MCF 10A (cell line): ENCODE measurements around the gene RGS17. TPM values are rescaled to one million over a fixed set of nuclear protein-coding genes. Genes with fewer than 3 reads are reported as not detected.

Experiments used
- BruUV-seq: library from RNA; stranded (reverse); fragments of 400-500 nt; replicated peaks from 2 replicates; lab custom pipeline; 2021; lab: Mats Ljungman, UMichigan
- CTCF ChIA-PET: fragments of 300-600 bp; sonication (Branson Sonifier 250); formaldehyde crosslinking; extraction: SDS; loops from one replicate; lab custom pipeline; 2021; ENCODE audit warnings: antibody characterized with exemption, inconsistent platforms; lab: Yijun Ruan, JAX
- POLR2A ChIA-PET: fragments of 300-600, 350-650 bp; sonication (Branson Sonifier 250); formaldehyde crosslinking; extraction: SDS; loops from one replicate; lab custom pipeline; 2020; ENCODE audit warnings: antibody characterized with exemption, inconsistent platforms; lab: Yijun Ruan, JAX
- DNase-seq: peaks from one replicate; pipeline ENCODE4 v3.0.0-alpha.2; 2018; ENCODE audit not compliant: unreplicated experiment
- H3K27ac Mint-ChIP-seq: one replicate; pipeline ENCODE4 v1.8.0; 2022; ENCODE audit warnings: mild to moderate bottlenecking, low read depth, mixed read lengths; ENCODE audit not compliant: unreplicated experiment
- H3K27me3 Mint-ChIP-seq: one replicate; pipeline ENCODE4 v1.8.0; 2022; ENCODE audit warnings: mixed read lengths; ENCODE audit not compliant: insufficient read depth, unreplicated experiment
- H3K36me3 Mint-ChIP-seq: one replicate; pipeline ENCODE4 v1.8.0; 2022; ENCODE audit warnings: mild to moderate bottlenecking, moderate library complexity, mixed read lengths; ENCODE audit not compliant: insufficient read depth, unreplicated experiment
- H3K4me1 Mint-ChIP-seq: one replicate; pipeline ENCODE4 v1.8.0; 2022; ENCODE audit warnings: mixed read lengths; ENCODE audit not compliant: insufficient read depth, unreplicated experiment
- H3K4me3 Mint-ChIP-seq: one replicate; pipeline ENCODE4 v1.8.0; 2022; ENCODE audit warnings: mild to moderate bottlenecking, moderate library complexity, mixed read lengths; ENCODE audit not compliant: unreplicated experiment
- H3K9me3 Mint-ChIP-seq: one replicate; pipeline ENCODE4 v1.8.0; 2022; ENCODE audit warnings: mixed read lengths; ENCODE audit not compliant: unreplicated experiment
- intact Hi-C: fragments of 100-400 bp; cut with micrococcal nuclease; formaldehyde crosslinking; loops from 2 replicates; pipeline ENCODE4 v1.14.1; 2022
- total RNA-seq: library from RNA; stranded (reverse); gene quantifications from 2 replicates; pipeline ENCODE4 v1.2.3, GENCODE V29; 2022
- TF ChIP-seq, protein P1 (sequence below): fragments of 200-600 bp; IDR thresholded peaks from one replicate; pipeline ENCODE4 v1.8.0; 2022; ENCODE audit warnings: antibody characterized with exemption, mild to moderate bottlenecking; ENCODE audit not compliant: unreplicated experiment

The RGS17 gene
- total RNA-seq, 1 experiment from 2014 or later: 2.5 TPM

DNA sequence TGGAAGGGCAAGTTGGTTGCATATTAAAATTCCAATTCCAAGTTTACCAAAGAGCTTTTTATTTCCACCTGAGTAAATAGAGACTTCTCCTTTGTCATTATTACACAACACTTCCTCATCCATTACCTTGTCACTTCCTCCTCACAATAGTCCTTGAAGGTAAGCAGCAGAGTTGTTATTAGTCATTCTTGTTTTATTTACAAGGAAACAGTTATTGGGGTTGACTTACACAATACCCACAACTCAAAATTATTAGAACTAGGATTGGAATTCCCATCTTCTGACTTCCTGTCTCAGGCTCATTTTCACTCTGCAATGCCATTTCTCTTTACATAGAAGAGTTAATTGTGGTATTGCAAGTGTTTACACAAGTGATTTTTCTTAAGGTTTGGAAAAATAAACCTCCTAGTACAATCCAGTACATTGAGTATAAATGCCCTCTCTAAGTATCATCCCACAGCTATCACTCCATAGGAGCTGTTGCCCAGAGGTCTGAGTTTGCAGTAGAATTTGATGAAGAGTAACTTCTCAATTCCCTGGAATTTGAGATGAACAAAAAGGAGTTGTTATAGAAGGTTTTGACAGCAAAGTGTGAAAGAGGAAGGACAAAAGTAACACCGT is 99.6 kb downstream of the RGS17 start:
- TF ChIP-seq, protein P1, sequence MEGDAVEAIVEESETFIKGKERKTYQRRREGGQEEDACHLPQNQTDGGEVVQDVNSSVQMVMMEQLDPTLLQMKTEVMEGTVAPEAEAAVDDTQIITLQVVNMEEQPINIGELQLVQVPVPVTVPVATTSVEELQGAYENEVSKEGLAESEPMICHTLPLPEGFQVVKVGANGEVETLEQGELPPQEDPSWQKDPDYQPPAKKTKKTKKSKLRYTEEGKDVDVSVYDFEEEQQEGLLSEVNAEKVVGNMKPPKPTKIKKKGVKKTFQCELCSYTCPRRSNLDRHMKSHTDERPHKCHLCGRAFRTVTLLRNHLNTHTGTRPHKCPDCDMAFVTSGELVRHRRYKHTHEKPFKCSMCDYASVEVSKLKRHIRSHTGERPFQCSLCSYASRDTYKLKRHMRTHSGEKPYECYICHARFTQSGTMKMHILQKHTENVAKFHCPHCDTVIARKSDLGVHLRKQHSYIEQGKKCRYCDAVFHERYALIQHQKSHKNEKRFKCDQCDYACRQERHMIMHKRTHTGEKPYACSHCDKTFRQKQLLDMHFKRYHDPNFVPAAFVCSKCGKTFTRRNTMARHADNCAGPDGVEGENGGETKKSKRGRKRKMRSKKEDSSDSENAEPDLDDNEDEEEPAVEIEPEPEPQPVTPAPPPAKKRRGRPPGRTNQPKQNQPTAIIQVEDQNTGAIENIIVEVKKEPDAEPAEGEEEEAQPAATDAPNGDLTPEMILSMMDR: no peak
- intact Hi-C loops: no loop called here
- ChIA-PET POLR2A (interaction anchor here (0.6 to 1.2 kb wide), 5 partner anchors 8 to 775 kb away, joined by 3 read pairs; no protein-coding TSS in a partner anchor), CTCF (interaction anchor here (0.5 to 3.9 kb wide), 11 partner anchors 9 to 1009 kb away, joined by 3 to 36 read pairs (median 4); no protein-coding TSS in a partner anchor)
- peaks cover under 1% of the 10 kb centered on the region for H3K36me3 Mint-ChIP-seq
- no TSS peak for BruUV-seq
- no peak overlapping the region for H3K4me3 Mint-ChIP-seq
- H3K9me3 Mint-ChIP-seq: no peaks in the 10 kb centered on the region
- peaks cover 20% of the 10 kb centered on the region for H3K4me1 Mint-ChIP-seq
- peak overlapping the region; percentile 24 for H3K27ac Mint-ChIP-seq
- H3K27me3 Mint-ChIP-seq: no peaks in the 10 kb centered on the region
- peak; percentile 52 for DNase-seq

DNA sequence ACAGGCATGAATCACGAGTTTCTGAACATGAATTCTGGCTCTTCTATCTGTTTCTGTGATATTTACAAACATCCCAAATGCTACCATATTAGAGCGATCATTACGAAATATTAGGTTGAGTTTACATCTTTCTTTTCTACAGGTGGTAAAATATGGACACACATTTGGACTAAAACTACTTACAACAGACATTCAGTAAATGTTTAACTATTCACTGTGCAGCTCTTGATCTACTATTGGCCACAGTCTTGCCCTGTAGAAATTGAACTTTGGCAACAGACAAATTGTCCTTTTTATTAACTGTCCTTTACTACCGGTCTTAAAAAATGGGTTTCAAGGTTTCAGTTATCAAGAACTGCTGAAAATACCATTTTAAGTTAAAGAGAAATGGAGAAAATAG is 102.1 kb downstream of the RGS17 start:
- POLR2A ChIA-PET: no interaction called here
- no peaks in the 10 kb centered on the region for H3K9me3 Mint-ChIP-seq
- intact Hi-C loops: no loop called here

DNA sequence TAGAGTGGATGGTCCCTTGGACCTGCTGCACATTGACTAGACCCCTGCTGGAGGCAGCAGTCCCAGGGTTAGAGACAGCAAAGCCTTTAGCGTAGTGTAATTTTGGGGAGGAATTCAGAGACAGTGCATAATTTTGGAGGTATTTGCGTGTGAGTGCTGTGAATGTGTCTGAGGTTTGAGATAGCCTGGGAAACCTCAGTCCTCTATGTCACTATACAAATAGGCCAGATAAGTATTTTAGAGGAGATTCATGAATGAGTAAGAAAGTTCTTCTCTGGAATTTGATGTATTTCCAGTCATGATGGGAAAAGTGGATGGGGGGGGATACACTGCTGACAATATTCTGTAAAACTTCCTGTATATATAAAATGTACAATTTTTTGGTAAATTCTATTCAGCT is 102.8 kb downstream of the RGS17 start:
- H3K9me3 Mint-ChIP-seq: no peaks in the 10 kb centered on the region
- TF ChIP-seq, protein P1: no peak
- intact Hi-C loops: no loop called here
- DNase-seq: no peak
- BruUV-seq: no TSS peak
- no peak overlapping the region for H3K27ac Mint-ChIP-seq
- H3K27me3 Mint-ChIP-seq: no peaks in the 10 kb centered on the region
- no peak overlapping the region for H3K4me3 Mint-ChIP-seq
- ChIA-PET CTCF (interaction anchor here (1.4 kb wide), 1 partner anchor 80 kb away, joined by 3 read pairs; no protein-coding TSS in a partner anchor), POLR2A (no interaction called here)
- peaks cover 4% of the 10 kb centered on the region for H3K36me3 Mint-ChIP-seq
- H3K4me1 Mint-ChIP-seq: peaks cover 25% of the 10 kb centered on the region

More for the DNA sequence above, 102.1 kb downstream of the RGS17 start:
- Mint-ChIP-seq H3K27ac (no peak overlapping the region), H3K27me3 (no peaks in the 10 kb centered on the region), H3K4me1 (peaks cover 25% of the 10 kb centered on the region), H3K4me3 (no peak overlapping the region), H3K36me3 (peaks cover 4% of the 10 kb centered on the region)
- CTCF ChIA-PET: interaction anchor here (1.4 kb wide), 1 partner anchor 80 kb away, joined by 3 read pairs; no protein-coding TSS in a partner anchor
- no peak for DNase-seq
- TF ChIP-seq, protein P1: no peak
- BruUV-seq: no TSS peak

DNA sequence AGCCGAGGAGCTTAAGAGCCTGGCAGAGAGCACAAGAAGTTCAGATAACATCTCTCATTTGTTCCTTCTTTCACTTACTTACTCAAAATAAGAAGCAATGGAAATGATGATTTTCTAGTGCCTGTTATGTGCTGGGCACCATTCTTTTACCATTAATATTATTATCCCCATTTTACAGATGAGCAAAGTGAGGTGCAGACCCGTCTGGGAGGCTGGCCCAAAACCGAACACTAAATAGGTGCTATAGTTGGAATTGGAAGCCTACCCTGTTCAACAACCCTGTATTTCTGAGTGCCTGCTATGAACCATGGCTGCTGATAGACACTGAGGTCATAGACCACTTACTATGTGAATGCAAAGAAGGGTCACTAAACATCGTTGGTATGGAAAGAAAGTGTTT is 103.6 kb downstream of the RGS17 start:
- TF ChIP-seq, protein P1: no peak
- POLR2A ChIA-PET: no interaction called here
- no peak overlapping the region for H3K4me3 Mint-ChIP-seq
- peaks cover 25% of the 10 kb centered on the region for H3K4me1 Mint-ChIP-seq
- no peak overlapping the region for H3K27ac Mint-ChIP-seq
- H3K27me3 Mint-ChIP-seq: no peaks in the 10 kb centered on the region
- CTCF ChIA-PET: interaction anchor here (0.7 to 5.0 kb wide), 2 partner anchors 72 to 79 kb away, joined by 3 to 55 read pairs; no protein-coding TSS in a partner anchor
- intact Hi-C loops: no loop called here
- DNase-seq: no peak
- no peaks in the 10 kb centered on the region for H3K9me3 Mint-ChIP-seq
- H3K36me3 Mint-ChIP-seq: peaks cover 4% of the 10 kb centered on the region
- BruUV-seq: no TSS peak
